IPS-NIHi11 (cell line): ENCODE results near the gene MON2.
"Not testable (repeated sequence)": the region's sequence is repeated elsewhere in the genome, so short reads cannot be mapped to it uniquely, and the experiment has no call there.

Experiments used
- DNase-seq: peaks from one replicate; pipeline ENCODE4 v3.0.0; 2012; ENCODE audit warnings: mixed read lengths, low spot score

The MON2 gene

DNA sequence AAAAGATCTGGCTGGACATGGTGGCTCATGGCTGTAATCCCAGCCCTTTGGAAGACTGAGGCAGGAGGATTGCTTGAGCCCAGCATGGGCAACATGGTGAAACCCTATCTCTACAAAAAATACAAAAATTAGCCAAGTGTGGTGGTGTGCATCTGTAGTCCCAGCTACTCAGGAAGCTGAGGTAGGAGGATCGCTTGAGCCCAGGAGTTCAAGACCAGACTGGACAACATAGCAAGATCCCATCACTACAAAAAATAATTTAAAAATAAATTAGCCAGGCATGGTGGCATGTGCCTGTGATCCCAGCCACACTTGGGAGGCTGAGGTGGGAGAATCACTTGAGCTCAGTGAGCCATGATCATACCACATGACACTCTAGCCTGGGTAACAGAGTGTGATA, 92.7 kb downstream of the MON2 start:
- not testable (repeated sequence) for DNase-seq

DNA sequence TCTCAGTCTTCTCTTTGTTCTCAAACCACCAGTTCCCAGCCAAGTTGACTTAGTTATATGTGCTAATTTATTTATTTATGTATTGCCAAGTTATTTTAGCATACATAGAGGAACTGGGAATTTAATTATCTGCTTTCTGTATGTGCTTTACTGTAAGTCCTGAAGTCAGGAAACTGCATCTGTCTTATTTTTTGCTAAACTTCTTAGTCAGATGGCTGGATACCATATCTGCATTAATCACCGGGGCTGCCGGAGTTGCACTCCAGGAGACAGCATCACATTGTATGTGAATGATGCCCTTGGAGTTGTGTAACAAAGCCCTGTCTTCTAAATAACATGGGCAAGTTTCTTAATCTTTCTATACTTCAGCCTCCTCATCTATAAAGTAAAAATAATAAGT, 96.2 kb downstream of the MON2 start:
- no peak for DNase-seq

DNA sequence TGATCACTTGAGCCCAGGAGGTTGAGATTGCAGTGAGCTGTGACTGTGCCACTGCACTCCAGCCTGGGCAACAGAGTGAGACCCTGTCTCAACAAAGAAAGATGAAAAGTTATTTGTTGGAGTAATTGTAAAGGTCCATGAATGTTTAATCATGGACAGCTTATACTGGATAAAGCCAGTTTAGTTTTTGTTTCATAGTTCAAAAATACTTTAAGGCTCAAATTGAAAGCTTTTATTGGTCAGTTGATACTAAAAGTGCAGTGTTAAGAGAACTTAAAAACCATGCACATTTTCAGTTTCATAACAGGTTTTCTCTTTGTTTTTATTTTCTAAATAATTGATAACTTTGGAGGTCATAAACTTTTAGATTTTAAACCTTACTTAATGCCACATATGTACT, 108.4 kb downstream of the MON2 start:
- no peak for DNase-seq

DNA sequence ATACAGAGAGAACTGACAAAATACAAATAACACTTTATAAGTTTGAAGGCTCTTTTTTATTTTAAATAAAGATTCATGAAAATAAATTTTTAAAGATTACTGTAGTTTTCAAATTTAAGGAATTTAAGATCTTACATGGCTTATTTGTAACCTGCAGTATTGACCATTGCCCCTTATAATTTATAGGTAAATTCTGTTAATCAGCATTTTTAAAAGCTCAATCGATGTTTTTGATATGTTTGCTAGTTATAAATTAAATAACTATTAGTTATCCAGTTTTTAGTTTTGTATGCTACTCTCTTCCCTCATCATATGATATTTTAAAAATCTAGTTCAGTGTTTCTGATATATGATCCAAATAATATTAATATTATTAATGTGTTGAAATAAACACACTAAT, 109.9 kb downstream of the MON2 start:
- no peak for DNase-seq

DNA sequence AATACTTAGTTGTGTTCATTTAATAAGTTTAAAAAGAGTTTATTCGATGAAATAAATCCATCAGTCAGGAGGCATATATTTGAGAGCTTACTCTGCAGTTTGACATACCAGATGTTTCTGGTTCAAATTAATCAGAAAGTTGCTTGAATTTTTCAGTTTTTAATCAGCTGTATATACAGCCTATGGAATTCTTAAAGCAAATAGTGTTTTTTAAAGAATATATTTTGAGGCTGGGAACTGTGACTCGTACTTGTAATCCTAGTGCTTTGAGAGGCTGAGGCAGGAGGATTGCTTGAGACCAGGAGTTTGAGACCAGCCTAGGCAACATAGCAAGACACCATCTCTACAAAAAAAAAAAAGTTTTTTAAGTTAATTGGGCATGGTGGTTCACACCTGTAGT, 112.1 kb downstream of the MON2 start:
- no peak for DNase-seq

DNA sequence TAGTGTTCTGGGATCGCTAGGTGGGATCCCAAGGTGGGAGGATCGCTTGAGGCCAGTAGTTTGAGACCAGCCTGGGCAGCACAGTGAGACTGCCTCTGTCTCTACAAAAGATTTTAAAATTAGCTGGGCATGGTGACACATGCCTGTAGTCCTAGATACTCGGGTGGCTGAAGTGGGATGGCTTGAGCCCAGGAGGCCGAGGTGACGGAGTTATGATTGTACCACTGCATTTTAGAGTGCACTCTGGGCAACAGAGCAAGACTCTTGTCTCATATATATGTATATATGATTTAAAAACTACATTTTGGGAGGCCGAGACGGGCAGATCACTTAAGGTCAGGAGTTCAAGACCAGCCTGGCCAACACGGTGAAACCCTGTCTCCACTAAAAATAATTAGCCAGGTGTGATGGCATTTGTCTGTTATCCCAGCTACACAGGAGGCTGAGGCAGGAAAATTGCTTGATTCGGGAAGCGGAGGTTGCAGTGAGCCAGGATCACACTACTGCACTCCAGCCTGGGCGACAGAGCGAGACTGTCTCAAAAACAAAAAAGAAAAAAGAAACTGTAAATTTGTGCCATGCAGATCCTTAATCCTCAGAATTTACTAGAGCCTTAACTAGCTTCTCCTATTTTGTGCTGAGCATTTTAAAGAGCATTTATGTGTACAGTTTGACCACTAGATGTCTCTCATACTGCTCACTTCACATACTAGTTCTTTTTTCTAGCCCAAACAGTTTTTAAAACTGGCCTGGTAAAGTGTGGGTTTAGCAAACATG, 114.8 kb downstream of the MON2 start:
- peak; percentile 49 for DNase-seq

DNA sequence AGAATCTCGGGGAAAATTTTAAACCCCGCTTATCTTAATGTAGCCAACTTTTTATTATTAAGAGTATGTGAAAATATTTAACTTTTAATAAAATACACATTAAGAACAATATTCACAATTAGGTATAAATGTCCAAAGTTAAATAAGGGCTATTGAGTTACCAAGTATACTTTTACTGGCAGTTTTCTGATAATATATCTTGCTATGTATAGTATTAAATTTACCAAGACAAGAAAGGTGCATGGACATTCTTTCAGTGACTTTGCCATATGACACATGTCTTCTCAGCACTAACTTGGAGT, 115.4 kb downstream of the MON2 start:
- DNase-seq, result no peak

DNA sequence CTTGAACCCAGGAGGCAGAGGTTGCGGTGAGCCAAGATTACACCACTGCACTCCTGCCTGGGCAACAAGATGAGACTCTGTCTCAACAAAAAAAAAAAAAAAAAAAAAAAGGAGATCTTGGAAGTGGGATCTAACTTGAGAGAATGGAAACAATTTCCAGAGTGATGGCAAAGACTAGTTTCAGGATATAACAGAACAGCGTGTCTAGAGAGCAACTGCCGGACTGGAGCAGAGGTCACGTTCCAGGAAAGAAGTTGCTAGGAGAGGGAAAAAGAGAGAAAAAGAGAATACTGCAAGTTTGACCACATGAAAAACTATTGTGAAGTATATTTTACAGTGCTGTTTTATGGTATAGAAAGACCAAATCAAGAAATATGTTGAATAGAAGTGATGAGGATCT, 118.0 kb downstream of the MON2 start:
- no peak for DNase-seq

DNA sequence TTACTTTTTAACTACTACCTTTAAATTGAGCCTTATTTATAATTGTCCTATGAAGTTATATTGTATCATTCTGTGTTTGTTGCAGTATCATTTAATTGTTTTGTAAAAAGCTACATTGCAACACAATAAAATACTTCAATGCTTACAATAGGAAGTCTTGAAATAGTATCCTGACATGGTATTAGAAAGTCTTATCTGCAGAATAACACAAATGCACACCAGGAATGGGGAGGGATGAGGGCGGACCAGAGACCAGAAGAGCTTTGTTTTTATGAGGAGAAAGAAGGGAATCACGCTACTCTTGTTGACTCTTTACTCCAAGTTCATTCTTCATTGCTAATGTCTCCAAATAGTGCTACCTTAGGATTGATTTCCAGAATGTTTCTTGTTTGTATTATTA, 120.2 kb downstream of the MON2 start:
- no peak for DNase-seq

DNA sequence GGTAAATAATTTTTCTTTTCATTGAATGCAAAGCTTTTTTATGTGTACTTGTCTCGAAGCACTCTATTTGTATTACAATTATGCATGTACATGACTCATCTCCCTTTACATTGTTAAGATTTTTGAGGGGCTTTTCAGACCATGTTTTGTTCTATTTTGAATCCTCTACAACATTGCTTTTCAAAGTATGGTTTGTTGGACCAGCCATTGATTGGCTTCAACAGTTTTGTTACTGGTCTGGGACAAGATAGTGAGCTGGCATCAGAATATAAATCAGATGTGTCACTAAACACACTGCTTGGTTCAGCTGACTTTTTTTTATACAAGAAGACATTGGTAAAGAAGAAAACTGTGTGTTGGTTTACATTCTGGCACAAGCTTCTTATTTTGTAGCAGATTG, 122.3 kb downstream of the MON2 start:
- no peak for DNase-seq

DNA sequence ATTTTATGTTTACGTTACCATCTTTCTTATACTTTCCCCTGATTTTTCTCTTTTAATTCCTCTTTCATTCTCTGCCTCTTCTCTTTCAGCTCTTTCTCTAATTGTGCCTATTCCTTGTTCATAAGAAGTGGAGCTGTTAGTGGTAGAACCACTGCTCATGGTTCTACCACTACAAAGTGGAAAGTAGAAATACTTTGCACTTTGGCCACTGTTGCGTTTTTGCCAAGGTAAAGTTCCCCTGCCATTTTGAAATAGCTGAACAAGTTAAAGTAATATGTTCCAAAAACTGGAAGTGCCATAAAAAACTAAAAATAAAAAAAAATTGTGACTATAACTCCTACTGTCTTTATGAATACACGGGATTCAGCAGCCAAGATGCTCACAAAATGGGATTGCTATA, 130.6 kb downstream of the MON2 start:
- no peak for DNase-seq

DNA sequence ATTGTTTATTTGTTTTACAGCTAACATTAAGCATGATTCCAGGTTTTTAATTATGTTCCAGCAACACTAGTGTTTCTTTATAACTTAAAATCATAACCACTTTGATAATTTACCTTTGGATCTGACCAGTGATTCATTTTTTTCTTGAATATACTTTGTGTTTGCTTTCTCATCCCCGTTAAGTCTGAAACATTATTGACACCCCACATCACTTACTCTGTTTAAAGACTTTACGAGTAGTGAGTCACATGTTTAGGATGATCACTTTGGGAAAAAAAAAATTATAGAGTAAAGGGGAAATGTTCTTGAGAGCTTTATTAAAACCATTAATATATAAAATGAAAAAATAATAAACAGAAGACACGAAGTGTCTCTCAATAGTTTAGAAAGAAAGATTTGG, 132.2 kb downstream of the MON2 start:
- DNase-seq, result no peak

DNA sequence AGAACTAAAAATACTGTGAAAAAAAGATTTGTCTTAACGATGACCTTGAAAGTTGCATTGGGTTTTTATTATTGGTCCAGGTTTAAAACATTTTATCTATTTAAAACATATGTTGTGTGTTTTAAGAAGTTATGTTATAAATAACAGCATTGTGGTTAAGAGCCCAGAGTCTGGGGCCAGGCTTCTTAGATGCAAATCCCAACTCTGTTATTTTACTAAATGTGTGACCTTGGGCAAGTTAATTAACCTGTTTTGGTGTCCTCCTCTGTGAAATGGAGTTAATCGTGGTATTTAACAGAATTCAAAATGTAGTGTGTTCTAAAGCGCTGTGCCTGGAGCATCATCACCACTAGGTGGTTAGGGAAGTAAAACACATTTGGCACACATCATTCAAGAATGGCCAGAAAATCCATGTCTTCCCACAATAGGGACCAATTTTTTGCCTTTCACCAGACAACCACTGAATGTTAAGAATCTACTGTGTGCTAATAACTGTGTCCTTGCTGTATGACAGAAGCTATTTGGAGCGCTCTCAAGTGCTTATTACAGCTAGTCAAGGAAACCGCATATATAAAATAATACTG, 133.3 kb downstream of the MON2 start:
- no peak for DNase-seq

DNA sequence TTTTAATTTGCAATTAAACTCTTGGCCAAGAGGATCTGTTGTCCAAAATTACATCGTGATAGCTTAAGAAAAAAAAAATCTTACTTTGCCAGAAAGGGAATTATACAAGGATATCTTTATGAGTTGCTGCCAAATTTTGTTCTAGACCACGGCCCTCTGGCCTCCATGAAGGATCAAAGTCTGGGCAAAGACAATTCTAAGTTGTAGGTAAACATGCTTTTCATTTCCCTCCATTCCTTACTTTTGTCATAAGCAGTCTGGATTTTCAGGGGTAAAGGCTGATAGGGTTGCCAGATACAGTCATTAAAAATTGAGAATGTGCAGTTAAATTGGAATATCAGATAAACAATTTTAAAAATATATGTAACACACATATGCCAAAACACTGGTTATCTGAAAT, 135.1 kb downstream of the MON2 start:
- DNase-seq, result no peak

DNA sequence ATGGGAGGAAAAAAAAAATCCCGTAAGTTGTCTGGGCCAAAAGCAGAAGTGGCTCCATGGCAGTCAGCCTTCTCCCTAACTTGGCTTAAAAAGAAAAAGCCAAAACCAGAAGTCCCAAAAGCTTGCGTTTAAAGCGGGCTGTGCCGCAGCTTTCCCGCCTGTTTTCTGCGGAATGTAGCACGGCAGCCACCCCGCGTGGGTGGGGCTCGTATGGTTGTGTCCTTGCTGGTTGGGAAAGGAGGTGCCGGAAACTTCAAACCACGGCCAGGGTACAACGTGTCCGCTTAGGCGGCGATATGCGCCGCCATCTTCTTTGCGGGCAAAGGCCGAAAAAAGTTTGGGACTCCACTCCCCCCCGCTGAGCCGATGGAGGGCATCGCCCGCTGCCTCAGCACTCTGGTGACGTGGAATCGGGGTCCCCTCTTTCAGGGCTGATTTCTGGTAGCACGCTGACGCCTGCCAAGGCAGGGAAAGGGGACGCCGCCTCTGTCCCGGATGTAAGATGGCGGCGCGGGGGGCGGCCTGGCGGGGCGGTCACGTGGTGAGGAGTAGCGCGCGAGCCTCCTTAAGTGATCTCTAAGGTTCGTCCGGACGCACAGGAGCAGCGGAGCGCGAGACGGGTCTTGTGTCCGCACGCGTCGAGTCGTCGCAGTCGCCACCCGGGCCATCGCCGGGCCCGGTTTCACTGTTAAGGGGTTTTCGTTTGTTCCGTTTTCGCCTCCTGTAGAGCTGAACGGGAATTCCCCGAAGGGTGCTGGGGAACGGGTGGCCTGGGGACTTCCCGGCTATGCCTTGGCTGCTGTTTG, 135.8 kb downstream of the MON2 start:
- peak; percentile 84 for DNase-seq

DNA sequence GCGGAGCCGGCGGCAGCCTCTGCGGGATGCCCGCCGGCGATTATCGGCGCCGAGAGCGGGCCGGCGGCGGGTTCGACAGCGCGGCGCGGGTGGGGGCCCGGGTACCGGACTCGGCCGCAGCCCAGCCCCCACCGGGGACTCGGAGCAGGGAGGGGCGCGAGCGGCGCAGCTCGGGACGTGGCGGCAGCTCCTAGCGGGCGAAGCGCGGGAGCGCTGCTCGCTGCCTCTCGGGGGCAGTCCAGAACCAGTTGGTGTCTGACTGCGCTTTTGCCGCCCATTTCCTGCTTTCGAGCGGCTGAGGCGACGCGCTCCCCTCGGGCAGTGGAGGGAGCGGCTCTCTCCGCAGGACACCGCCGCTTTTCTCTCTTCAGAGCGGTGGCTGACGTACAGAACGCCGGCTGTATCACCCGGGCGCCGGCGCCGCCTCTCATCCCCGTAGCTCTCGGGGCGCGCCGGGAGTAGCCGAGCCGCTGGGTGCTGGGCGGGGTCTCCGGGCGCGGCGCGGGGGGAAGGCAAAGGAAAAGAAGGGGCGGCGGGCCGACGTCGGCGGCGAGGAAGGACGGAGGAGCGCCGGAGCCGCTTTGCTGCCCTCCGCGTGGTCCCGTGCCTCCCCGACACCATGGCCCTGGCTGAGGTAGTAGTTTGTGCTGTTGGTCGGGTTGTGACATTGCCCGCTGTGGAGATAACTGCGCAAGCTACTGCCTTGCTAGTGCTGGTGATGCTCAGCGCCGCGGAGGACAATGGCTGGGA, 136.6 kb downstream of the MON2 start:
- DNase-seq, result peak; percentile 84

DNA sequence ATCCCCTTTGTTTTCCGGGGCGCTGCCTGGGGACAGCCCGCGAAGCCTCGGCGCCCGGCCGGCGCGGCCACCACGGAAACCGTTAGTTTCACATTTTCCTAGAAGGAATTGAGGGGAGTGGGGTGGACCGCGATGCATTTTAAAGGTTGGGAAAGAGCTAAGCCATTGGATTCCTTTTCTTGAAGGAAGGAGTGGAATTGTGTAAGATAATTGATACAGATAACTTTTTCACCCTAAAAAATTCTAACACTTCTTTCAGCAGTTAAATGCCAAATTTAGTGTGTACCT, 137.1 kb downstream of the MON2 start:
- no peak for DNase-seq

DNA sequence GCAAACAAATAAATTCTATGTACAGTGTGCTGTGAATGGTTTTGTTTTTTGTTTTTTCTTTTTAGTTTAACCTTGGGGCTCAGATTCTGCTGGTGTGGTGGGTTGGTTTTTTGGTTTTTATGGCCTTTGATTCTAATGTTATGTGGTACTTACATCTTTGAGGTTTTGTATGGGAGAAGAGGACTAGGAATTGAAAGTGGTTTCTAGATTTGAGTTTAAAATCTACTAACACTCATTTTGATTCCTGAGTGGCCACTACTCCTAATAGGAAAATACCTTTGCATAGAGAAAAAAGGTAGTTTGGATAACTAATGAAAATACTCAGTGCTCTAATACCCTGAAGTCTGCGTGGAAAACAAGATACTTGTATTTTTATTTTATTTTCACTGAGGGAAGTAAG, 137.7 kb downstream of the MON2 start:
- no peak for DNase-seq

DNA sequence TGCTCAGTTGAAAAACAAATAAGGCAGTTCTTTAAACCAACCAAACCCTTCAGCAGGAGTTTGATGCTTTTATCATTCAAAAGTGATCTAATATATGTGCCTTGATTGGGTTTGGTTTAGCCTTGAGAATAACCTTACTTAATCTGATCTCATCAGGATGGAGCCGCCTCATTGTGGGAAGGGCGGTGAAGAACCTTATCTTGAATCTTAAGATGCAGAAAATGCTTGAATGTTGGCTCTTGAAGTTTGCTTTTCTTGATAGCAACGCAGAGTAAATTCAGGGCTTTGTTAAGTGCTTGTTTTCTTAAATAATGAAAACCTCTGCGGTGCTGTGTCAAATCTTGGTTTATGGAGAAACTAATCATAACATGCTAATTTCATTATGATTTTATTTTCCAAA, 138.2 kb downstream of the MON2 start:
- no peak for DNase-seq

DNA sequence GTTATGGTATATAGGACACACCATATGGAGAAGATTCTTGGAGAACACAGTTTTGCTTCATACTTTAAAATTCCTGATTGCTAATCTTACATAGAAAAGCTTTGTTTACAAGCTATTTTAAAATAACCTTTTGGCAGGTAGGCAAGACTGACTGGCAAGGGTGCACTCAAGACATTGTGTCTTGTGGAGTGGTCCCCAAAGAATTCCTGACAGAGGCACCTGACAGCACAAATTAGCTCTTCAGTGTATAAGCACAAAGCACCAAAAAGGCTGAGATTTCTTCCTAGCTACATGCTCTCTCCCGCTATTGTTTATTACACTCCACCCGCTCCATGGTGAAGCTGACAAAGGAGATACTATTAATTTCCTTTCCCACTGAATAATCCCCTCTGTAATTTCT, 139.4 kb downstream of the MON2 start:
- no peak for DNase-seq

DNA sequence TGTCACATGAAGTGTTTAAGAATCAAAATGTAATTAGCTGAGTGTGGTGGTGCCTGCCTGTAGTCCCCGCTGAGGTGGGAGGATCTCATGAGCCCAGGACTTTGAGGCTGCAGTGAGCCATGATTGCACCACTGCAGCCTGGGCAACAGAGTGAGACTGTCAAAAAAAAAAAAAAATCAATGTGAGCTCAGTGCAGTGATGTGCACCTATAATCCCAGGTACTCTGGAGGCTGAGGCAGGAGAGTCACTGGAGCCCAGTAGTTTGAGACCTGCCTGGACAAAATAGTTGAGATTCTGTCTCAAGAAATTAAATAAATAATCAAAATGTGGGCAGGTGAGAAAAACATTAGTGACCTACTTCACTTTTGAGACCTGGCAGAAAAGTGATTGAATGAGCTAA, 140.0 kb downstream of the MON2 start:
- no peak for DNase-seq

DNA sequence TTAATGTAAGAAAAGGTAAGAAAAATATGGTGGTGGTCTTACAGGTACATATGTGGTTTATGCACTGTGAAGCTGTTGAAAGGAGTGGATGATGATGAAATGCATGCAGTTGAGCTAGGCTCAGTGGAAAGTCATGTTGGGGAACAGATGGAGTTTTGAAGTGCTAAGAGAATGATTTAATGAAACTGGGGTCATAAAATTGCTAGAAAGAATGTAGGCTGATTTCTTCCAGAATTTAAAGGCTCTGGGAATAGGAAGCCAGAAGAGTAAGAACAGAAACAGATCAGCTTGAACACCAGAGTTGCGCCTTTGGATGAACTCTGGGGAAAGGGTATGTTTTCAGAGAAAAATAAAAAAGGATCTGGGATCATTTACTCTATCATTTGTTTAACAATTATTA, 146.5 kb downstream of the MON2 start:
- DNase-seq, result no peak

DNA sequence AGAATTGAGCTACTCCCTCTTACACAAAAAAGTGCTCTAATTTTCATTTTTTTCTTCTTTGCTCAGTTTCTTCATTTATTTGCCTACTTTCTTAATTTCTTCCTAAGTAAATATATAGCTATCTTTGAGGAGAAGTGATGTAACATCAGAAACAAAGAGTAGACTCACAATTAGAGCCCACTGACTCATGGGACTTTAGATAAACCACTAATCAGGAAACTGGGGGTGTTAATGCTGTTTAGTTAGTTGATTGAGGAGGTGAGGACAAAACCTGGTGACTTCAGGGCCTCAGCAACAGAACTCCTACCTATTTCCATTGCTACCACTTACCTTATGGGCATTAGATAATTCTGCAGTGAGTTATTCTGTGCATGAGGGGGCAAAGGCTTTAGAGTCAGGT, 151.7 kb downstream of the MON2 start:
- DNase-seq, result no peak
